Thymus (tissue), 11 donors: ENCODE data around the gene LHX8. TPM values are rescaled to one million over a fixed set of nuclear protein-coding genes. Genes with fewer than 3 reads are reported as not detected.

Experiments
- DNase-seq, 9 donors: peaks; one replicate each; pipeline ENCODE4 v3.0.0-alpha.2; 2013; ENCODE audit warnings: low spot score in 9 of 9, low read depth in 6 of 9, missing footprints in 1 of 9
- H3K27ac ChIP-seq, 2 donors: one replicate each; pipeline ENCODE4 v1.5.1; 2013; ENCODE audit warnings: control low read depth in 1 of 2, low read depth in 1 of 2, low read length in 1 of 2, mild to moderate bottlenecking in 1 of 2, moderate library complexity in 1 of 2
- H3K27me3 ChIP-seq, 2 donors: one replicate each; pipeline ENCODE4 v1.5.1; 2013; ENCODE audit warnings: low read length in 1 of 2; ENCODE audit not compliant: control insufficient read depth in 2 of 2, insufficient read depth in 1 of 2
- H3K36me3 ChIP-seq, 2 donors: one replicate each; pipeline ENCODE4 v1.5.1; 2013; ENCODE audit warnings: low read length in 1 of 2, mild to moderate bottlenecking in 1 of 2, moderate library complexity in 1 of 2; ENCODE audit not compliant: control insufficient read depth in 2 of 2, insufficient read depth in 2 of 2
- H3K4me1 ChIP-seq, 2 donors: one replicate each; pipeline ENCODE4 v1.5.1; 2013; ENCODE audit warnings: low read length in 2 of 2; ENCODE audit not compliant: control insufficient read depth in 2 of 2, insufficient read depth in 2 of 2
- H3K4me3 ChIP-seq, 2 donors: one replicate each; pipeline ENCODE4 v1.5.1; 2013; ENCODE audit warnings: low read length in 2 of 2, control low read depth in 1 of 2, mild to moderate bottlenecking in 1 of 2
- H3K9me3 ChIP-seq, 2 donors: one replicate each; pipeline ENCODE4 v1.5.1; 2013; ENCODE audit warnings: low read length in 1 of 2, mild to moderate bottlenecking in 1 of 2; ENCODE audit not compliant: control insufficient read depth in 2 of 2, insufficient read depth in 1 of 2
- WGBS: extraction: QIAGEN DNeasy Blood & Tissue Kit; methylation state at CpG from one replicate; pipeline ENCODE4 v1.1.7; 2013; 5-methylcytosine and 5-hydroxymethylcytosine counted together
- polyA plus RNA-seq: library from polyadenylated mRNA; stranded (reverse); fragments of 200-250 nt; gene quantifications from one replicate; pipeline ENCODE4 v1.2.3, GENCODE V29; 2013
- total RNA-seq: library from RNA; stranded (reverse); fragments of 120-200 nt; gene quantifications from one replicate; pipeline ENCODE4 v1.2.4, GENCODE V29; 2013
- donor health status: healthy.

Gene LHX8
- total and polyA plus RNA-seq, 2 donors, result 0.02 to 0.05 TPM

DNA sequence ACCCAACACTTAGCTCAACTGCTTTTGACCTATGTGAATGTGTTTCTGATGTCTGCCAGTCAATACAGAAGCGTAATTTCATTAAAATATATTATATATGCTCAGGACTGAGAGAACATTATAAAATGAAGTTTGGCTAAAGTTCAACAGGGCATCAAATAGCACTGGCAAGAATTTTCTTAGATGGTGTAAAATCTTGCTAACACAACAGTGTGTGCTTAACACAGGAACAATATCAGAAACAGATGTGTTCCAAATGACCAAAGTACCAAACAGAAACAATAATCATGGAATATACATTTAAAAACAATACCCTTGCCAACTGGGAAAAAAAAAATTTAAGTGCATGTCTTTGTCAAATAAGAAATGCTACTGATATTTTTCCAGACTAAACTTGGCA, 10.4 kb upstream of the LHX8 start:
- Histone ChIP-seq H3K4me3 (no peak overlapping the region), H3K4me1 (no peaks in the 10 kb centered on the region), H3K27me3 (peaks cover 41 to 45% of the 10 kb centered on the region in 2 donors), H3K36me3 (no peaks in the 10 kb centered on the region), H3K27ac (no peak overlapping the region), H3K9me3 (peaks cover 0 to 3% of the 10 kb centered on the region in 2 donors)
- DNase-seq, result no peak
- WGBS, result 90% methylated on average over 1 of the region's 1 CpG

GRCh38 chr1:75124510-75124909, 9.7 kb upstream of the LHX8 start:
- Histone ChIP-seq H3K4me1 (no peaks in the 10 kb centered on the region), H3K4me3 (no peak overlapping the region), H3K9me3 (peaks cover 0 to 3% of the 10 kb centered on the region in 2 donors), H3K27ac (no peak overlapping the region), H3K27me3 (peaks cover 48 to 53% of the 10 kb centered on the region in 2 donors), H3K36me3 (no peaks in the 10 kb centered on the region)
- WGBS, result 24% methylated on average over 23 of the region's 23 CpGs
- DNase-seq, result no peak

DNA sequence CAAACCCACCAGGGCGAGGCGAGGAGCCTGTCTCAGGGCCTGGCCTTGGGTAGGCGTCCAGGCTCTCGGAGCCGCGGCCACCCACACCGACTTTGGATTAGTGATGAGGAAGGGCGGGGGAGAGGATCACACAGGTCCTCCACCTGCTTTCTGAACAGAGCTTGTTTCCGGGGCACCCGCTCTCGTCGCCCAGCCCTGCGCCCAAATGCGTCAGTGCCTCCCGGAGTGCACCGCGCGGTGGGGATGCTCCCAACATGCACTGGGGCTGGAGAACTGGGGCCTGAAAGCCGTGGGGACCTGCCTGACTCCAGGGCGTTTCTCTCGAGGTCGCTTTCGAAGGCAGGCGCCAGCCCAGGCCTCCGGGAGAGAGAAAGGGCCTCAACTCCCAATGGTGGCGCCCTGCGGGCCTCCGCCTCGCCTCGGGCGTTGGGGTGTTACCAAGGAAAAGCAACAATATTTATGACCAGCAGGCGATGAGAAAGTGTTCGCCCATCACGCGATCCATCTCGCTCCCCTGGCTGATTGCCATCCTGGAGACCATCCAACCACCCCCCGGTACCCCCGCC, 8.9 kb upstream of the LHX8 start:
- Histone ChIP-seq H3K27me3 (peaks cover 55 to 60% of the 10 kb centered on the region in 2 donors), H3K36me3 (no peaks in the 10 kb centered on the region), H3K4me3 (no peak overlapping the region), H3K27ac (no peak overlapping the region), H3K4me1 (no peaks in the 10 kb centered on the region), H3K9me3 (peaks cover 0 to 3% of the 10 kb centered on the region in 2 donors)
- DNase-seq, result no peak
- 20% methylated on average over 38 of the region's 38 CpGs for WGBS

GRCh38 chr1:75126611-75127101, 7.5 kb upstream of the LHX8 start:
- H3K27ac ChIP-seq, result no peak overlapping the region
- H3K9me3 ChIP-seq, result peaks cover 0 to 3% of the 10 kb centered on the region in 2 donors
- H3K27me3 ChIP-seq, result peaks cover 69 to 74% of the 10 kb centered on the region in 2 donors
- WGBS, result 23% methylated on average over 12 of the region's 12 CpGs
- H3K36me3 ChIP-seq, result no peaks in the 10 kb centered on the region
- DNase-seq, result no peak
- no peak overlapping the region for H3K4me3 ChIP-seq
- H3K4me1 ChIP-seq, result no peaks in the 10 kb centered on the region

GRCh38 chr1:75127916-75128717, 6.1 kb upstream of the LHX8 start:
- Histone ChIP-seq H3K27ac (no peak overlapping the region), H3K4me3 (no peak overlapping the region), H3K27me3 (peaks cover 83 to 89% of the 10 kb centered on the region in 2 donors), H3K9me3 (peaks cover 0 to 7% of the 10 kb centered on the region in 2 donors), H3K4me1 (no peaks in the 10 kb centered on the region), H3K36me3 (no peaks in the 10 kb centered on the region)
- DNase-seq, result no peak
- 10% methylated on average over 27 of the region's 27 CpGs for WGBS

GRCh38 chr1:75129660-75129982, 4.6 kb upstream of the LHX8 start:
- 6% methylated on average over 10 of the region's 10 CpGs for WGBS
- no peaks in the 10 kb centered on the region for H3K36me3 ChIP-seq
- peaks cover 0 to 7% of the 10 kb centered on the region in 2 donors for H3K9me3 ChIP-seq
- DNase-seq, result no peak
- H3K27ac ChIP-seq, result no peak overlapping the region
- no peaks in the 10 kb centered on the region for H3K4me1 ChIP-seq
- H3K27me3 ChIP-seq, result peaks cover 86 to 99% of the 10 kb centered on the region in 2 donors
- H3K4me3 ChIP-seq, result no peak overlapping the region

DNA sequence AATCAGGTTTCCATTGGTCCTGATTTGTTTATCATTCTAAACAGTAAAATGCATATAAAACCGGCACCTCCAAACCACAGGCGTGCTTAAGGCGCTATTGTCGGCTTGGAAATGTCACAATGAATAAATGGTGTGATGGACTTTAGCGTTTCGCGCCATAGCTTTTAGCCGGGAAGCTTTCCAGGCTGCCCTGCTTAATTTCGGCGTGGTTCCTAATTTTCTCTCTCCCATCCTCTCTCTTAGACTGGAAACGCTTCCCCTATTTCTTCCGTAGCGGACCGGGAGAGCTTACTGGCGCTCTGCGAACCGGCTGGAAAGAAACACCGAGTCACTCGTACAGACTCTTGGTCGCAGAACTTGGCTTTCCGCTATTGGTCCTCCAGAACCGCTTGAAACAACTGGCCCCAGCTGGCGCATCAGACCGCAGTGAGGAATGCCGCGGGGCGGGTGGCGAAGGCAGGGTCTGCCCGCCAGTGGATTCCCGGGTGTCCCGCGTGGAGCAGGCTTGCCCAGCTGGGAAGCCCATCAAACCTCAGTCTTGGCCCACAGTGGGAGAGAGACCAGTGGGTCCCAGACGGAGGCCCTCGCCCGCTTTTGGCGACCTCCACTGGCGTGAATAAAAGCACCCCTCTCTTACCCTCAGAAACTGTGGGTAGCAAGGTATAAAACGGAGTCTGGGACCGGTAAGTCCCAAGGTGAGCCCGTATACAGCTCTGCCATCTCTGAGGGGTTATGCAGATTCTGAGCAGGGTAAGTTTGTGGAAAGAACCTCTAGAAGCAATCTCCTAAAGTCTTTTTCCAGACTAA, 4.0 kb upstream of the LHX8 start:
- DNase-seq, result no peak
- Histone ChIP-seq H3K4me1 (peaks cover 0 to 2% of the 10 kb centered on the region in 2 donors), H3K4me3 (no peak overlapping the region), H3K27me3 (peaks cover 86 to 99% of the 10 kb centered on the region in 2 donors), H3K9me3 (peaks cover 0 to 6% of the 10 kb centered on the region in 2 donors), H3K36me3 (no peaks in the 10 kb centered on the region), H3K27ac (no peak overlapping the region)
- WGBS, result 8% methylated on average over 40 of the region's 40 CpGs

GRCh38 chr1:75130865-75131564, 3.2 kb upstream of the LHX8 start:
- WGBS, result 8% methylated on average over 36 of the region's 36 CpGs
- H3K36me3 ChIP-seq, result no peaks in the 10 kb centered on the region
- H3K27ac ChIP-seq, result no peak overlapping the region
- peaks cover 88 to 99% of the 10 kb centered on the region in 2 donors for H3K27me3 ChIP-seq
- no peak overlapping the region for H3K4me3 ChIP-seq
- H3K4me1 ChIP-seq, result peaks cover 0 to 4% of the 10 kb centered on the region in 2 donors
- peaks cover 0 to 4% of the 10 kb centered on the region in 2 donors for H3K9me3 ChIP-seq
- no peak for DNase-seq
